PFSK-1 (cell line): ENCODE results near the gene IL20.

Experiments used
- FOXP2 ChIP-seq: optimal IDR thresholded peaks from 2 replicates; pipeline ENCODE3; 2011; ENCODE audit warnings: borderline replicate concordance, control low read depth, inconsistent platforms; ENCODE audit not compliant: insufficient read depth; ENCODE audit errors: extremely low read length, extremely low read depth
- POLR2AphosphoS5 ChIP-seq: IDR thresholded peaks from 2 replicates; pipeline ENCODE4 v1.6.1; 2012; ENCODE audit warnings: low read depth, mild to moderate bottlenecking, control low read depth, low read length, moderate library complexity
- REST ChIP-seq, 2 experiments: IDR thresholded peaks; 2 replicates each; pipeline versions ENCODE4 v1.6.1 to v1.8.0; 2011 to 2012; ENCODE audit warnings: low read depth in 2 of 2, low read length in 2 of 2, control low read depth in 1 of 2, inconsistent platforms in 1 of 2, mild to moderate bottlenecking in 1 of 2, moderate library complexity in 1 of 2; ENCODE audit not compliant: insufficient read depth in 1 of 2
- SIN3A ChIP-seq: IDR thresholded peaks from 2 replicates; pipeline ENCODE4 v1.6.1; 2012; ENCODE audit warnings: mild to moderate bottlenecking, low read length, moderate library complexity, borderline replicate concordance; ENCODE audit not compliant: insufficient read depth
- TAF1 ChIP-seq: IDR thresholded peaks from 2 replicates; pipeline ENCODE4 v1.6.1; 2012; ENCODE audit warnings: low read length, control low read depth, borderline replicate concordance; ENCODE audit not compliant: insufficient read depth

Gene IL20

DNA sequence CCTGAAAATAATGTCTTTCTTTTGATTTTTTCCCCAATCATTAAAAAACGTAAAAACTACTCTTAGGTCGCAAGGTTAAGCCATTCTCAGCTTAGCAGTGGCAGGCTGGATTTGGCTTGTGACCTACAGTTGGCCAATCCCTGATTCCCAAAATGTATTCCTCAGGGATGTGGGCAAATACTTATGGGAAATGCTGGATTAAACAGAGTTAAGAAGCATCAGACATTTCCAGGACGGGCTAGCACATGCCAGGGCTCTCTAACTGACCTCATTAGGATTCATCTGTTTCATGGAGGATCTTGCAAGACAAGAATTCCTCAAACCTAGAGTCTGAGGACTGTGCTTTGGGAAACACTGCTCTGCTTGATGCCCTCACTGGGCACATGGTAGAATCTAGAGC lies 30.8 kb downstream of the IL20 start:
- TF ChIP-seq SIN3A (no peak), FOXP2 (no peak), POLR2AphosphoS5 (no peak), TAF1 (no peak), REST (IDR thresholded peaks at IDR 0.05; ENCODE audit: insufficient read depth in 1 of 2, low read depth in 2 of 2, low read length in 2 of 2) (no peak)

DNA sequence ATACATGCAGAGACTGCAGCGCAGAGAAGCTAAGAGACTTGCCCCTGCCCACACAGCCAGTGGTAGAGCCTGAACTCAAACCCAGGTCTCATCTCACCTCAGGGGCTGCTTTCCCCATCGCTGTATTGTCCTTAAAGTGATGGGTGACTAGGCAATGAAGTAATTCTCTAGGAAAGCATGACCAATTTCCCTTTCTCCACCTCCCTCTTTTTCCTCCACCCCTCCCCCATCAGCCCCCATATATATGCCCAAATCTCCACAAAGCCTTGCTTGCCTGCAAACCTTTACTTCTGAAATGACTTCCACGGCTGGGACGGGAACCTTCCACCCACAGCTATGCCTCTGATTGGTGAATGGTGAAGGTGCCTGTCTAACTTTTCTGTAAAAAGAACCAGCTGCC lies 31.8 kb downstream of the IL20 start, which contains the start of gene IL24:
Gene IL24 (plus strand): TSS at position 269 of the 400 bp plus-strand sequence. CDS start 390 bp downstream, outside the sequence.
- TF ChIP-seq POLR2AphosphoS5: no peak

DNA sequence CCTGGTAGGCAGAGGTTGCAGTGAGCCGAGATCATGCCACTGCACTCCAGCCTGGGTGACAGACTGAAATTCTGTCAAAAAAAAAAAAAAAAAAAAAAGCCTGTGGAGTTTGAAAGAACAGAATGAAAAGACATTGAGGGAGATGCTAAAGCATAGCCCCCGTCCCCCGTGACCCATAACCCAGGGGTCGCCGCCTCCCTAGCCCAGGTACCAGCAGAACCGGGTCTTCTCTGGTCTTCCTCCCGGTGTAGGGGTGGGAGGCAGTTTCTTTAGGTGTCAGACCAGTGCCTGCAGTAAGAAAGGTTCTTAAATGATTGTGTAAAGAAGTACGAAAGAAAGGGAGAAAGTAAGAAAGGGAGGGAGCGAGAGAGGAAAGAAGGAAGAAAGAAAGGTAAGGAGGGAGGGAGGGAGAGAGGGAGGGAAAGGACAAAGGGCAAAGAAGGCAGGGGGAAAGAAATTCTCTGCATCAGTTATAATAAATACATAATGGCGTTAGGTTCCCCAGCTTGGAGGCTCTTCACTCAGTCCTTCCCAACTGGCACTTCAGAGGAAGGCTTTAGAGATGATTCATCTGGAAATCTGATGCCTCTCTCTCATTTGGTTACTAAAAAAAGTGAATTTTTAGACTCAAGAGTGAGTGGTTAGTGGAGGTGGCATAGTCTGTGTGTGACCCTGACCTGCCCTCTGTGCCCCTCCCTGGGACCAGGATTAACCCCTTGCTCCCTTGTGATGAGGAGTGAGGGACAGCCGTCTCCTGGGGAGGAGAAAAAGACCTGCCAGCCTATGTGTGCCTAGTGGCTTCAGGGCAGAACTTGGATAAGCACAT lies 32.9 kb downstream of the IL20 start:
- TF ChIP-seq SIN3A: no peak
- no peak for TF ChIP-seq POLR2AphosphoS5
- TF ChIP-seq FOXP2: no peak
- no peak for TF ChIP-seq TAF1
- no peak for TF ChIP-seq REST (IDR thresholded peaks at IDR 0.05; ENCODE audit: insufficient read depth in 1 of 2, low read depth in 2 of 2, low read length in 2 of 2)

- no peak for TF ChIP-seq POLR2AphosphoS5
- TF ChIP-seq SIN3A: no peak
These were observed 33.5 kb downstream of the IL20 start for GRCh38 chr1:206898915-206899431.

DNA sequence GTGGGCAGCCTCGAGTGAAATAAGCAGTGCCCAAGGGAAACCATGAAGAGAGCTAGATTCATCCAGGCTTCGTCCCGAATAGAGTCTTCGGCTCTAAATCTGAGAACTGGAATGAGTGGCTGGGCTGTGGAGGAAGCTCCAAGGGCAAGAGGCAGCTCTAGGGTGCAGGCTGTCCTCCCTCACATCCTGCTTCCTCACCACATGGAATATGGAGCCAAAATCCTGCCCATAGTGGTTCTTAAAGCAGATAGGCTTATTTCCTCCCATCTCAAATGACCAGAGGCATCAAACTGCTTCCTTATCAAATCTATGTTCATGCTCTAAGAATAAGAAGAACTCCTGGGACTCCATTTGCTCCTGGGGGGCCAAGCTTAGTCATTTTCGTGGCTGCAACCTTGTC lies 34.3 kb downstream of the IL20 start:
- TF ChIP-seq FOXP2 (no peak), REST (IDR thresholded peaks at IDR 0.05; ENCODE audit: insufficient read depth in 1 of 2, low read depth in 2 of 2, low read length in 2 of 2) (no peak), SIN3A (no peak), POLR2AphosphoS5 (no peak), TAF1 (no peak)

GRCh38 chr1:206900149-206900548 lies 34.7 kb downstream of the IL20 start:
- no peak for TF ChIP-seq POLR2AphosphoS5
- no peak for TF ChIP-seq REST (IDR thresholded peaks at IDR 0.05; ENCODE audit: insufficient read depth in 1 of 2, low read depth in 2 of 2, low read length in 2 of 2)
- TF ChIP-seq SIN3A: no peak
